Measurements from ENCODE around the gene VPS26C. TPM values are rescaled to one million over a fixed set of nuclear protein-coding genes. Genes with fewer than 3 reads are reported as not detected.

The VPS26C gene
- total RNA-seq, 1 donor from 2014 or later, result 31.2 TPM

DNA sequence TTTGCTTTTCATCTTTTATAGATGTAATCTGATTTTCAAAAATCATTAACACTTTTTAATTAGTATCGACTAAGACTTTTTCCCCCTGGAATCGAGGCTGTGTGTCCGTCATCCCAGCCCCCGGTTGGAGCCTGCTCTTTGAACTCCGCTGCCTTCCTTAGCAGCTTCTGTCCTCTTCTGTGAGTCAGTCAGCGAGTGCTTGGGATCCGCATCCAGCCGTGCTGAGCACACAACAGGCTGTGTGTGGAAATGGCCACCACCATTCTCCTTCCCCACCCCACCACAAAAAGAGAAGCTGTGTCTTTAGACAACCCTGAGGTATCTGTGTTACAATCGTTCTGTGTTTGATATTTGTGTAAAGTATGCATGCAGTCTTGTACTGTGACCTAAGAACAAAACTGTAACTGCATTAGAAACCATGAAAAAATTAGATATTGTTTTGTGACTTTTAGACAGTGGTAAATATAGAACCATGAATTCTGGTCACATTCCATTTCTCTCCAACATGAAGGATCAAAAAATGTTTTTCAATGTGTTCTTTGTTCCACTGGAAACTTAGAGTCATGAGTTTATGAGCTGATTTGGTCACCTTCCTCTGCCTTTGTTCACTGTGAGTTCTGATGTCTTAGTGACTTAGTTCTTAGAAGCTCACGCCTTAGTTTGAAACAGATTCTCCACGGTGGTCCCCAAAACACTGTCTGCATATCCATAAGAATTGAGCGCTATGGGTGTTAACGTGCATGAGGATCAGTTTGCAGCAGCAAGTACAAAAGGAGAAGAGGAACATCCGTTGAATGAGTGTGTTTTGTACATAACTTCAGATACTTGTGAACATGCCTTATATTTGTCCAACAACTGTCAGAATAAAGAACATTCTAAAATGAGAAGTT is 64.7 kb downstream of the VPS26C start:
- H3K4me3 ChIP-seq (ENCODE audit: low read depth, low read length), result no peak overlapping the region
- TF ChIP-seq, protein P1, sequence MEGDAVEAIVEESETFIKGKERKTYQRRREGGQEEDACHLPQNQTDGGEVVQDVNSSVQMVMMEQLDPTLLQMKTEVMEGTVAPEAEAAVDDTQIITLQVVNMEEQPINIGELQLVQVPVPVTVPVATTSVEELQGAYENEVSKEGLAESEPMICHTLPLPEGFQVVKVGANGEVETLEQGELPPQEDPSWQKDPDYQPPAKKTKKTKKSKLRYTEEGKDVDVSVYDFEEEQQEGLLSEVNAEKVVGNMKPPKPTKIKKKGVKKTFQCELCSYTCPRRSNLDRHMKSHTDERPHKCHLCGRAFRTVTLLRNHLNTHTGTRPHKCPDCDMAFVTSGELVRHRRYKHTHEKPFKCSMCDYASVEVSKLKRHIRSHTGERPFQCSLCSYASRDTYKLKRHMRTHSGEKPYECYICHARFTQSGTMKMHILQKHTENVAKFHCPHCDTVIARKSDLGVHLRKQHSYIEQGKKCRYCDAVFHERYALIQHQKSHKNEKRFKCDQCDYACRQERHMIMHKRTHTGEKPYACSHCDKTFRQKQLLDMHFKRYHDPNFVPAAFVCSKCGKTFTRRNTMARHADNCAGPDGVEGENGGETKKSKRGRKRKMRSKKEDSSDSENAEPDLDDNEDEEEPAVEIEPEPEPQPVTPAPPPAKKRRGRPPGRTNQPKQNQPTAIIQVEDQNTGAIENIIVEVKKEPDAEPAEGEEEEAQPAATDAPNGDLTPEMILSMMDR (conservative IDR thresholded peaks at IDR 0.05; ENCODE audit: low read depth, low read length), result no peak
- DNase-seq (ENCODE audit: low read depth), result no peak

DNA sequence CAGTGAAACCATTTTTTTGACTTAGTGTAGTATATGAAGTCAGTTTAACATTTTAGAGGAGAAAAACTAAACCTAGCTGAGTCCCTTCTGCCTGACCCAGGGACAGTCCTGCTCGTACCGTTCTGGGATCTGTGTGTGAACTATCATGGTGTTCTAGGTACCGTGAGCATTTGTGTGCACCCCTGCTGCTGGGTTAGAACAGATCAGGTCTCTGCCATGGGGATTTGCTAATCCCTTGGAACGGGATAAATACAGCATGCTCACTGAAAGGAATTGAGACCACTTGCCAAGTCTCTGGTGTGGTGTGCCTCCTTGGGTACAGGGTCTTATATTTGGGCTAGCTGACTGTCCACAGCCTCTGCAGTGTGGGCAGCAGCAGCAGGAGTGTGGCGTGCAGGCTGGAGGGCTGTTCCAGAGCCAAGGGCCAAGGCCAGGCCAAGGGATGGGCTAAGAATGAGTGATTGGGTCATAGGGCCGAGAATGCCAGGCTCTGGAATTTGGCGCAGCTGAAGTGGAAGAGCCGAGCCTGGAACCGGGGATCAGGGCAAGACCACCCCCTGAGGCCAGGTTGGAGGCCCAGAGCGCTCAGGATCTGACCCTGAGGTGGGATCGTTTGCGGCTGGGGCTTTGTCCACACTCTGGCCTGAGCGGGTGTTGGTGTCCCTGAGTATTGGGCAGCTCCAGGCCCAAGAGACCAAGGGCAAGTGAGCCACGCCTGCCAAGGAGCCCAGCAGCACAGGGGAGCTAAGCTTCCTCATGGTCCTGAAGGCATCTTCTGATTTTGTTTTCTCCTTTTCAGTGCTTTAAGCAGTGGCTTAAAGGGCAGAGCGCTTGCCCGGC is 66.3 kb downstream of the VPS26C start:
- no peak overlapping the region for H3K4me3 ChIP-seq (ENCODE audit: low read depth, low read length)
- TF ChIP-seq, protein P1 (conservative IDR thresholded peaks at IDR 0.05; ENCODE audit: low read depth, low read length), result no peak
- no peak for DNase-seq (ENCODE audit: low read depth)

DNA sequence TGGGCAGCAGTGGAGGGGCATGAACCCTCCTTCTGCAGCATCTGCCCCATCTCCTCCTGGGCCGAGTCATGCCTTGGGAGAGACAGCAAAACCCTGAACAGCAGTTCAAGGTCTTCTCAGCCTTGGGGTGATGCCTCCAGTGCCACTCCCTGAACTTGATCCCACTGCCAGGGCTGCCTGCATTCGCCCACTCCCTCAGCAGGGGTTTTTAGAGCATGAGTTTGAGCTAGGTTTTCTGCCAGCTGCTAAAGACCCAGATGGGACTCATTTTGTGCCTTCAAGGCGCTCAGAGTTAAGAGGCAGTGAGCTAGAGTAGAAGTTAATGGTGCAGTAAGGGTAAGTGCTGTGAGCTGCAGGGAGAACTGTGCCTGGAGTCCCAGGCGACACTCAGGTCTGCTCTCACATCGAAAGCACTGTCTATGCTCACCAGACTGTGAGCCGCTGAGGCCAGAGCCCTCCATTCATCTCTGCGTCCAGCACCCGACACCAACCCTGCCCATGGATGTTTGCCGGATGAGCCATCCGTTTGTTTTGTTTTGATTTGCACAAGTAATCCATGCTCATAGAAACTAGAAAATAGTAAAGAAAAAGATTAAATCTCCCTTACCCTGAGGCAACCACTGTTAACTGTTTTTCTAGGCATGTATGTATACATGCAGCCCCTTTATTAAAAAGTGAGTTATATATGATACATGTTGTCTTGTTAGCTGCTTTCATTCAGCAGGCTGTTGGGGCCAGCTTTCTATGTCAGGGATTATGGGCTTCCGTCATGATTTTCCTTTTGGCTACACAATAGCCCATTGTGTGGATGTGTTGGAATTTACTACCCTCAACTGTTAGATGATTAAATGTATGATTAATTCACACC is 67.8 kb downstream of the VPS26C start:
- TF ChIP-seq, protein P1 (conservative IDR thresholded peaks at IDR 0.05; ENCODE audit: low read depth, low read length), result no peak
- H3K4me3 ChIP-seq (ENCODE audit: low read depth, low read length), result no peak overlapping the region
- no peak for DNase-seq (ENCODE audit: low read depth)

DNA sequence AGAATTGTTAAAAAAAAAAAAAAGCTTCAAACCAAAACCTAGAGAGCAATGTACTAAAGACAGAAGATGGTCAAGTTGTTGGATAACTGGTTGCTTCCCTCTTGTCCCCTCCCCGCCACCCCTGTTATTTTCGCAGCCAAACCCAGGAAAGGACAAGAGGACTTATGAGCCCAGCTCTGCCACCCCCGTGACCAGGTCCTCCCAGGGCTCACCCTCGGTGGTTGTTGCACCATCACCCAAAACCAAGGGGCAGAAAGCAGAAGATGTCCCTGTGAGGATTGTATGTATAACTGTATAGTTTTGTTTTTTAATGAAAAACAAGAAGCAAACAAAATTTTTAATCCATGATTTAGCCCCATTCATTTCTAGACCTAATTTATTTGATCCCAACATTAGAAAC is 69.4 kb downstream of the VPS26C start:
- H3K4me3 ChIP-seq (ENCODE audit: low read depth, low read length), result no peak overlapping the region
- no peak for DNase-seq (ENCODE audit: low read depth)
- TF ChIP-seq, protein P1 (conservative IDR thresholded peaks at IDR 0.05; ENCODE audit: low read depth, low read length), result no peak

DNA sequence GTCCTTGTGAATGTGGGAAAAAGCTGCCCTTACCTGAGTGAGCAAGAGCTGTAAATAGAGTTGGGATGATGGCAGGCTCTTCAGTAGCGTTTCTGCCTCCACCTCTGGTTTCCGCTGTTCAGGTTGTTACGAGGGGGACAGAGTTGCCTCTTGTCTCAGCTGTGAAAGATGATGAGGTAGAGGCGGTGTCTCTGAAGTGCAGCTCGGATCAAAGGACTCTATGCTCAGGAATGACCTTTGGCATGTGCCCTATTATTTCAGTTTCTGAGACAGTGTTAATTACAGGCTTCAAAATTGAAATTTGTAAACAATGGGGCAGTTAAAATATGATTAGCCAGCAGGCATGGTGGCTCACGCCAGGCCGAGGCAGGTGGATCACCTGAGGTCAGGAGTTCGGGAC is 70.3 kb downstream of the VPS26C start:
- TF ChIP-seq, protein P1 (conservative IDR thresholded peaks at IDR 0.05; ENCODE audit: low read depth, low read length), result no peak
- H3K4me3 ChIP-seq (ENCODE audit: low read depth, low read length), result no peak overlapping the region
- no peak for DNase-seq (ENCODE audit: low read depth)

DNA sequence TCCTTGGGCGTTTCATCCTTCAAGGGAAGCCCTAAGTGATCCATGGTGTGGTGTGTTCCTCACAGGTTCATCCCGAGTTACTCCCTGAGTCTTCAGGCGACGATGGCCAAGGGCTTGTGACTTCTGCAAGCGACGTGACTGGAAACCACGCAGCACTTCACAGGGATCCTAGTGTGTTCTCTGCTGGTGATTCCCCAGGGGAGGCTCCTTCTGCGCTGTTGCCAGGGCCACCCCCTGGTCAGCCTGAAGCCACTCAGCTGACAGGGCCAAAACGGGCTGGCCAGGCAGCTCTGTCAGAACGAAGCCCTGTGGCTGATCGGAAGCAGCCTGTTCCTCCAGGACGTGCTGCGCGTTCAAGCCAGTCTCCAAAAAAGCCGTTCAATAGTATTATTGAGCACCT is 71.5 kb downstream of the VPS26C start:
- H3K4me3 ChIP-seq (ENCODE audit: low read depth, low read length), result no peak overlapping the region
- TF ChIP-seq, protein P1 (conservative IDR thresholded peaks at IDR 0.05; ENCODE audit: low read depth, low read length), result no peak
- DNase-seq (ENCODE audit: low read depth), result no peak

Data from epithelial cell of proximal tubule (primary cell).